NCI-H2196 (cell line): Measurements from ENCODE around the gene MT1M.
"Not testable (repeated sequence)": the region's sequence is repeated elsewhere in the genome, so short reads cannot be mapped to it uniquely, and the experiment has no call there.

Experiments used
- DNase-seq: peaks from one replicate; lab custom pipeline; 2025; ENCODE audit not compliant: unreplicated experiment; lab: John Stamatoyannopoulos, UW

The MT1M gene

GRCh38 chr16:56632156-56632847, at the start of gene MT1M:
MT1M (plus strand) TSS chr16:56632659; CDS start chr16:56632732, 73 bp downstream.
- DNase-seq, result no peak

- not testable (repeated sequence) for DNase-seq
Observed at GRCh38 chr16:56582911-56583310, 49.5 kb upstream of the MT1M start.

GRCh38 chr16:56583351-56584168, 48.9 kb upstream of the MT1M start:
- no peak for DNase-seq

- no peak for DNase-seq
Observed at GRCh38 chr16:56584276-56584675, 48.2 kb upstream of the MT1M start.

GRCh38 chr16:56588781-56589140, 43.7 kb upstream of the MT1M start:
- no peak for DNase-seq

GRCh38 chr16:56589141-56590039, 43.1 kb upstream of the MT1M start, which contains the start of gene MT3:
MT3 (plus strand) TSS chr16:56589528; CDS start chr16:56589591, 63 bp downstream.
- DNase-seq, result peak; percentile 58

- no peak for DNase-seq
Observed at GRCh38 chr16:56591377-56592060, 40.9 kb upstream of the MT1M start.

- no peak for DNase-seq
Observed at GRCh38 chr16:56593573-56594291, 38.7 kb upstream of the MT1M start.

- DNase-seq, result no peak
Observed at GRCh38 chr16:56594292-56594619, 38.2 kb upstream of the MT1M start.

GRCh38 chr16:56600398-56600999, 32.0 kb upstream of the MT1M start:
- peak; percentile 12 for DNase-seq

GRCh38 chr16:56601325-56601724, 31.1 kb upstream of the MT1M start:
- DNase-seq, result no peak

GRCh38 chr16:56603589-56603988, 28.9 kb upstream of the MT1M start:
- peak; percentile 35 for DNase-seq

GRCh38 chr16:56604966-56605365, 27.5 kb upstream of the MT1M start:
- DNase-seq, result no peak

- no peak for DNase-seq
Observed at GRCh38 chr16:56605475-56605874, 27.0 kb upstream of the MT1M start.

- DNase-seq, result no peak
Observed at GRCh38 chr16:56606071-56606475, 26.4 kb upstream of the MT1M start.

GRCh38 chr16:56606476-56607108, 25.9 kb upstream of the MT1M start:
- peak; percentile 57 for DNase-seq

GRCh38 chr16:56607109-56607618, 25.3 kb upstream of the MT1M start:
- peak; percentile 22 for DNase-seq

- DNase-seq, result no peak
Observed at GRCh38 chr16:56607675-56608042, 24.8 kb upstream of the MT1M start.
